ENCODE results near the gene HIRA.

DNA sequence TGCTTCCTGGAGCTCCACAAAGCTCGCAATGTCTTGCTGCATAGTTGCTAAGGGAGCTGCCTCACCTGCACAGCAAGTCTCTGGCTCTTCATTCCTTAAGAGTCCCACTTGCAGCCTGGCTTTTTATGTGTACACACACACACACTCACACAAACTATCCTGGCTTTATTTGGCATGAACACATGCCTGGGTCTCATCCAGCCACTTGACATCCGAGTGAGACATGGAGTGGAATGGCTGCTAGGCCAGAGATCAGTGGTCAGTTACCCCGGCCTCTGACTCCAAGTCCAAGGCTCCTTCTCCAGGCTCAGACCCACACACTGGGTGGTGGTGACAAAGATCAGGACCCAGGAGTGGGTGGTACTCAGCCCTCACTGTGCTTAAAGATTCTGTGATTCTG lies 102.1 kb downstream of the HIRA start:
- TF ChIP-seq, protein P1, sequence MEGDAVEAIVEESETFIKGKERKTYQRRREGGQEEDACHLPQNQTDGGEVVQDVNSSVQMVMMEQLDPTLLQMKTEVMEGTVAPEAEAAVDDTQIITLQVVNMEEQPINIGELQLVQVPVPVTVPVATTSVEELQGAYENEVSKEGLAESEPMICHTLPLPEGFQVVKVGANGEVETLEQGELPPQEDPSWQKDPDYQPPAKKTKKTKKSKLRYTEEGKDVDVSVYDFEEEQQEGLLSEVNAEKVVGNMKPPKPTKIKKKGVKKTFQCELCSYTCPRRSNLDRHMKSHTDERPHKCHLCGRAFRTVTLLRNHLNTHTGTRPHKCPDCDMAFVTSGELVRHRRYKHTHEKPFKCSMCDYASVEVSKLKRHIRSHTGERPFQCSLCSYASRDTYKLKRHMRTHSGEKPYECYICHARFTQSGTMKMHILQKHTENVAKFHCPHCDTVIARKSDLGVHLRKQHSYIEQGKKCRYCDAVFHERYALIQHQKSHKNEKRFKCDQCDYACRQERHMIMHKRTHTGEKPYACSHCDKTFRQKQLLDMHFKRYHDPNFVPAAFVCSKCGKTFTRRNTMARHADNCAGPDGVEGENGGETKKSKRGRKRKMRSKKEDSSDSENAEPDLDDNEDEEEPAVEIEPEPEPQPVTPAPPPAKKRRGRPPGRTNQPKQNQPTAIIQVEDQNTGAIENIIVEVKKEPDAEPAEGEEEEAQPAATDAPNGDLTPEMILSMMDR (IDR thresholded peaks at IDR 0.05; ENCODE audit: low read depth, low read length) = no peak
- TF ChIP-seq EZH2phosphoT487 (IDR thresholded peaks at IDR 0.05; ENCODE audit: low read depth) = no peak
